ENCODE results near the gene FALEC. TPM values are rescaled to one million over a fixed set of nuclear protein-coding genes. Genes with fewer than 3 reads are reported as not detected.

FALEC gene
- total RNA-seq, 1 donor from 2014 or later = 1.9 TPM

- Mint-ChIP-seq H3K36me3 (peaks cover 9% of the 10 kb centered on the region), H3K4me1 (peaks cover 10% of the 10 kb centered on the region), H3K27ac (peak overlapping the region; percentile 84), H3K4me3 (peak overlapping the region; percentile 93), H3K9me3 (no peaks in the 10 kb centered on the region), H3K27me3 (ENCODE audit: low read depth) (no peaks in the 10 kb centered on the region)
- peak in 1 of 2 experiments; percentile 42 for DNase-seq (ENCODE audit: low spot score in 2 of 2, unreplicated experiment in 2 of 2)
- TF ChIP-seq CTCF (IDR thresholded peaks at IDR 0.05; ENCODE audit: unreplicated experiment) = no peak
These were observed 569 bp downstream of the FALEC start for GRCh38 chr1:150516050-150516591.

- no peaks in the 10 kb centered on the region for H3K9me3 Mint-ChIP-seq
- H3K4me1 Mint-ChIP-seq = peaks cover 10% of the 10 kb centered on the region
- H3K4me3 Mint-ChIP-seq = peak overlapping the region; percentile 93
- TF ChIP-seq CTCF (IDR thresholded peaks at IDR 0.05; ENCODE audit: unreplicated experiment) = no peak
- DNase-seq (ENCODE audit: low spot score in 2 of 2, unreplicated experiment in 2 of 2) = no peak
- no peaks in the 10 kb centered on the region for H3K27me3 Mint-ChIP-seq (ENCODE audit: low read depth)
- peaks cover 8% of the 10 kb centered on the region for H3K36me3 Mint-ChIP-seq
- H3K27ac Mint-ChIP-seq = no peak overlapping the region
These were observed 1.1 kb downstream of the FALEC start for GRCh38 chr1:150516616-150517015.

- no peak for TF ChIP-seq CTCF (IDR thresholded peaks at IDR 0.05; ENCODE audit: unreplicated experiment)
- H3K4me3 Mint-ChIP-seq = no peak overlapping the region
- H3K27ac Mint-ChIP-seq = no peak overlapping the region
- no peaks in the 10 kb centered on the region for H3K36me3 Mint-ChIP-seq
- H3K27me3 Mint-ChIP-seq (ENCODE audit: low read depth) = no peaks in the 10 kb centered on the region
- H3K4me1 Mint-ChIP-seq = peaks cover 9% of the 10 kb centered on the region
- no peak for DNase-seq (ENCODE audit: low spot score in 2 of 2, unreplicated experiment in 2 of 2)
- no peaks in the 10 kb centered on the region for H3K9me3 Mint-ChIP-seq
These were observed 5.8 kb downstream of the FALEC start for GRCh38 chr1:150521196-150521968.

GRCh38 chr1:150525348-150525747, 9.8 kb downstream of the FALEC start:
- Mint-ChIP-seq H3K9me3 (no peaks in the 10 kb centered on the region), H3K27ac (no peak overlapping the region), H3K4me3 (no peak overlapping the region), H3K27me3 (ENCODE audit: low read depth) (no peaks in the 10 kb centered on the region), H3K36me3 (no peaks in the 10 kb centered on the region), H3K4me1 (peaks cover 5% of the 10 kb centered on the region)
- no peak for TF ChIP-seq CTCF (IDR thresholded peaks at IDR 0.05; ENCODE audit: unreplicated experiment)
- DNase-seq (ENCODE audit: low spot score in 2 of 2, unreplicated experiment in 2 of 2) = no peak

GRCh38 chr1:150528196-150528595, 12.6 kb downstream of the FALEC start:
- TF ChIP-seq CTCF (IDR thresholded peaks at IDR 0.05; ENCODE audit: unreplicated experiment) = no peak
- no peaks in the 10 kb centered on the region for H3K36me3 Mint-ChIP-seq
- H3K9me3 Mint-ChIP-seq = no peaks in the 10 kb centered on the region
- no peak overlapping the region for H3K27ac Mint-ChIP-seq
- H3K4me1 Mint-ChIP-seq = peaks cover 12% of the 10 kb centered on the region
- no peak for DNase-seq (ENCODE audit: low spot score in 2 of 2, unreplicated experiment in 2 of 2)
- H3K4me3 Mint-ChIP-seq = no peak overlapping the region
- no peaks in the 10 kb centered on the region for H3K27me3 Mint-ChIP-seq (ENCODE audit: low read depth)
